ENCODE data around the gene CDH4. TPM values are rescaled to one million over a fixed set of nuclear protein-coding genes. Genes with fewer than 3 reads are reported as not detected.

The CDH4 gene
- total RNA-seq, 1 donor from 2014 or later: 8.9 TPM

DNA sequence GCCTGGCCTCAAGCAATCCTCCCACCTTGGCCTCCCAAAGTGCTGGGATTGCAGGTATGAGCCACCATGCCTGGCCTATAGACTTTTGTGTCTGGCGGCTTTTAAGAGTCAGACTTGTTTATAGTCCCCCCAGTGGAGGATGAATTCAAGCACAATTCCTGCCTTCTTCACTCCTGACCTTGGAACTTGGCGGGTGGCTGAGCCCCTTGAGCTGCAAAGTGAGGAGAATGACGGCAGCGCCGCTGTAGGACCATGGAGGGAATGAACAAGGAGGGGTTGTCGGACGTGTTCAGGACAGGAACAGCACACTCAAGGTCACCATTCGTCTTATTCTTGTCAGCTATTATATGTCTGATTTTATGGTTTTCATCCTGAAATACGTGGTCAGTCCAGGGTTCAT lies 265.4 kb downstream of the CDH4 start:
- DNase-seq (ENCODE audit: low read depth, low spot score): no peak
- TF ChIP-seq, protein P1, sequence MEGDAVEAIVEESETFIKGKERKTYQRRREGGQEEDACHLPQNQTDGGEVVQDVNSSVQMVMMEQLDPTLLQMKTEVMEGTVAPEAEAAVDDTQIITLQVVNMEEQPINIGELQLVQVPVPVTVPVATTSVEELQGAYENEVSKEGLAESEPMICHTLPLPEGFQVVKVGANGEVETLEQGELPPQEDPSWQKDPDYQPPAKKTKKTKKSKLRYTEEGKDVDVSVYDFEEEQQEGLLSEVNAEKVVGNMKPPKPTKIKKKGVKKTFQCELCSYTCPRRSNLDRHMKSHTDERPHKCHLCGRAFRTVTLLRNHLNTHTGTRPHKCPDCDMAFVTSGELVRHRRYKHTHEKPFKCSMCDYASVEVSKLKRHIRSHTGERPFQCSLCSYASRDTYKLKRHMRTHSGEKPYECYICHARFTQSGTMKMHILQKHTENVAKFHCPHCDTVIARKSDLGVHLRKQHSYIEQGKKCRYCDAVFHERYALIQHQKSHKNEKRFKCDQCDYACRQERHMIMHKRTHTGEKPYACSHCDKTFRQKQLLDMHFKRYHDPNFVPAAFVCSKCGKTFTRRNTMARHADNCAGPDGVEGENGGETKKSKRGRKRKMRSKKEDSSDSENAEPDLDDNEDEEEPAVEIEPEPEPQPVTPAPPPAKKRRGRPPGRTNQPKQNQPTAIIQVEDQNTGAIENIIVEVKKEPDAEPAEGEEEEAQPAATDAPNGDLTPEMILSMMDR (conservative IDR thresholded peaks at IDR 0.05): no peak
- Mint-ChIP-seq H3K27ac (ENCODE audit: unreplicated experiment) (no peak overlapping the region), H3K27me3 (ENCODE audit: low read depth) (no peaks in the 10 kb centered on the region), H3K4me3 (no peak overlapping the region), H3K9me3 (peaks cover 7% of the 10 kb centered on the region), H3K36me3 (ENCODE audit: low read depth) (peaks cover 5% of the 10 kb centered on the region), H3K4me1 (peaks cover 39% of the 10 kb centered on the region)

DNA sequence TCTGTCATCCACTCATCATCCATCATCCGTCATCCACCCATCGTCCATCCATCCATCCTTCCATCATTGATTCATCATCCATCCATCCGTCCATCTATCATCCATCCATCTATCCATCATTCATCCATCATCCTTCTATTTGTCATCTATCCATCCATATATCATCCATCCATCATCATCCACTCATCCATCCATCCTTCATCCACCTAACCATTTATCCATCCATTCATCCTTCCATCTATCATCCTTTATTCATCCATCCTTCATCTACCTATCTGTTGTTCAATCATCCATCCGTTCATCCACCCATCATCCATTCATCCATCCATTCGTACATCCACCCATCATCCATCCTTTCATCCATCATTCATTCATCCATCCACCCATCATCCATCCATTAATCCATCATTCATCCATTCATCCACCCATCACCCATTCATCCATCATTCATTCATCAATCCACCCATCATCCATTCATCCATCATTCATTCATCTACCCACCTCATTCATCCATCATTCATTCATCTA lies 266.4 kb downstream of the CDH4 start:
- Mint-ChIP-seq H3K9me3 (peaks cover 7% of the 10 kb centered on the region), H3K4me1 (peaks cover 38% of the 10 kb centered on the region), H3K27me3 (ENCODE audit: low read depth) (no peaks in the 10 kb centered on the region), H3K27ac (ENCODE audit: unreplicated experiment) (no peak overlapping the region), H3K36me3 (ENCODE audit: low read depth) (peaks cover 5% of the 10 kb centered on the region), H3K4me3 (no peak overlapping the region)
- TF ChIP-seq, protein P1 (conservative IDR thresholded peaks at IDR 0.05): no peak
- DNase-seq (ENCODE audit: low read depth, low spot score): no peak

GRCh38 chr20:61519488-61519887 lies 267.4 kb downstream of the CDH4 start:
- no peaks in the 10 kb centered on the region for H3K27me3 Mint-ChIP-seq (ENCODE audit: low read depth)
- no peak overlapping the region for H3K27ac Mint-ChIP-seq (ENCODE audit: unreplicated experiment)
- TF ChIP-seq, protein P1 (conservative IDR thresholded peaks at IDR 0.05): no peak

DNA sequence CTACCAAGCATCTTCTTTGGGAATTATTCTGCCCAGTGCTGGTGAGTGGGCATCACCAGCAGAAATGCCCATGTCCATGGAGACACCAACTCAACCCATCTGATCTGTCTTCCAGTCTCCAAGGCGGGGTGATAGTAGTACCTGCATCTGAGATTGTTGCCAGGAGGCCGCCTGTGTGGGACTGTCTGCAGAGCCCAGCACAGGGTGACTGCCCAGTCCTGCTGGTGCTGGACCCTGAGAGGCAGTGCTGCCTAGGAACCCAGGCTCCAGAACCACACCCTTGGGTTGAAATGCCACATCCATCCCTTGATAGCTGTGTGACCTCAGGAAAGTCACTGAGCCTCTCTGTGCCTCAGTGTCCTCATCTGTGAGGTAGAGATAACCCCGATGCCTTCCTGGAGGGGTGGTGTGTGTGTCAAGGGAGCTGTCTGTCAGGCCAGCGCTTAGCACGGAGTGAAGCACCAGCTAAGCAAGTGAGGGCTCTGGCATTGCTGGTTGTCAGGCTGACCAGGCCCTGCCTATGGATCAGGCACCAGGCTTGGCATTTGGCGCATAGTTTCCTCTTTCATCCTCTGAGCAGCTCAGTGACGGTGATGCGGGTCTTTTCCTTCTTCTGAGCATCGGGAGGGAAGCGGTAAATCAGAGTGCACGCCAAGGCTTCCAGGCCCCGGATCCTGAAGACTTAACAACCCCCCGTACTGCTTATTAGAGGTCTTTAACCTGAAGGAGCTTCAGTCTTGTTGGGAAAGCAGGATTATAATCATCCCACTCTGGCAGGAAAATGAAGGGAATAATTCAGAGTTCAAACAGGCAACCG lies 268.2 kb downstream of the CDH4 start:
- peaks cover 27% of the 10 kb centered on the region for H3K4me1 Mint-ChIP-seq

More at GRCh38 chr20:61519488-61519887, 267.4 kb downstream of the CDH4 start:
- Mint-ChIP-seq H3K4me1 (peaks cover 29% of the 10 kb centered on the region), H3K9me3 (peaks cover 7% of the 10 kb centered on the region), H3K36me3 (ENCODE audit: low read depth) (peaks cover 5% of the 10 kb centered on the region), H3K4me3 (no peak overlapping the region)
- no peak for DNase-seq (ENCODE audit: low read depth, low spot score)

DNA sequence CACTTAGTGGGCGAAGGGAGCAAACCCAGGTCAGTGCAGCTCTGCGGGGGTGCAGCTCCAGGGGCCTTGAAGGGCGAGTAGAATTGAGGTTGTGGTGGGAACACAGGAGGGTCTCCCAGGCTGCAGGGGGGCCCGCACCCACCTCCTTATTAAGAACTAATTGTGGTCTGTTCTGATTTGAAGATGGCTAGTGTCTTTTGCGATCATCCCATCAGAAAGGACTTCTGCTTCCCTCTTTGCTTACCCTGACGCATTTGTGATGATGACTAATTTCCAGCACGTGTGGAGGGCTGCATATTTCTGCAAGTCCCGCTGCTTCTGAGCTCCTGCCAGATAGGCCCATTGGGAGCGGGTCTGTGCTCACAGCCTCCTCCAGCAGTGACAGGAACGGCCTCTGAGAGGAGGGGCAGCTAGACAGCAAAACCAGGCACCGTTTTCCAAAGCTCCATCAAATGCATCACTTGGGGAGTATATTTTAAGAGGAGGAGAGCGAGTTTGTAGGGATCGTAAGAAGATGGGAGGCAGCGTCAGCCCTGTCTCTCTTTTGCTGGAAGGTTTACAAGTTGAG lies 268.9 kb downstream of the CDH4 start:
- Mint-ChIP-seq H3K27me3 (ENCODE audit: low read depth) (no peaks in the 10 kb centered on the region), H3K4me1 (peaks cover 21% of the 10 kb centered on the region), H3K36me3 (ENCODE audit: low read depth) (peaks cover 5% of the 10 kb centered on the region), H3K27ac (ENCODE audit: unreplicated experiment) (peak overlapping the region; percentile 75), H3K4me3 (no peak overlapping the region), H3K9me3 (peaks cover 7% of the 10 kb centered on the region)
- TF ChIP-seq, protein P1 (conservative IDR thresholded peaks at IDR 0.05): no peak
- DNase-seq (ENCODE audit: low read depth, low spot score): no peak

More for the DNA sequence above, 268.2 kb downstream of the CDH4 start:
- TF ChIP-seq, protein P1 (conservative IDR thresholded peaks at IDR 0.05): no peak
- Mint-ChIP-seq H3K27ac (ENCODE audit: unreplicated experiment) (no peak overlapping the region), H3K4me3 (no peak overlapping the region), H3K36me3 (ENCODE audit: low read depth) (peaks cover 5% of the 10 kb centered on the region), H3K27me3 (ENCODE audit: low read depth) (no peaks in the 10 kb centered on the region), H3K9me3 (peaks cover 7% of the 10 kb centered on the region)
- DNase-seq (ENCODE audit: low read depth, low spot score): no peak

Data from neural crest cell (in vitro differentiated cells).